ENCODE results near the gene FOXB1. TPM values are rescaled to one million over a fixed set of nuclear protein-coding genes. Genes with fewer than 3 reads are reported as not detected.

FOXB1 gene
- total and polyA plus RNA-seq, 2 donors (not counting 1 experiment from before 2014, with no cell fraction given), result not detected

DNA sequence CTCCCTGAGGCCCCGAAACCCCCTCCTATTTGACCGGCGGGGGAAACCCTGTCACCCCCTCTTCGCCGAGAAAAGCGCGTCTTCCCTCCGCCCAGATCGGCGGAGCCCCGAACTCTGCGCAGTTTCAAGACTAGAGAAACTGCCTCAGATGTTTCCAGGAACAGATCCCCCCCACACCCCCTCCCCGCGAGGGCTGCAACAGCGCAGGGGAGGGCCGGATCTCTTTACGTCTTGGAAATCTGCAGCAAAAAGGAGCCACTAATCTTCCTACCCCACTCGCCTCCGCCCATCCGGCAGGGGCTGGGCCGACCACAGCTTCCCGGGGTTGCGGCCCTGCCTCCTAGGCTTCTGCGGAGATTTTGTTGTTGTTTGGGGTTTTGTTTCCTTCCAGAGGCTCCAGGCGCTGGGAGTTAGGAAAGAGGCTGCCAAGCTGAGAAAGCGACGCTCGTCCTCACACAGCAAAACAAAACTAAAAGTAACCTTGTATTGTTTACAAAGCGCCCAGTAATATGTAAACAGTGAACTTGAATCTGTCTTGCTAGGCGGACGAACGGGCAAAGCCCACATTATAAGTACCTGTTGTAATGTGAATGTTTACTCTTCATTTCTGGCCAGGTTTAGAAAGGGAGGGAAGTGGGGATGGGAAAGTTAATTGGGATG, 2.2 kb downstream of the FOXB1 start:
- Mint-ChIP-seq H3K27me3 (peaks cover 83% of the 10 kb centered on the region), H3K27ac (peak overlapping the region; percentile 78), H3K9me3 (ENCODE audit: insufficient read depth) (peaks cover 5% of the 10 kb centered on the region), H3K4me3 (peak overlapping the region; percentile 89), H3K4me1 (peaks cover 30% of the 10 kb centered on the region)
- WGBS (ENCODE audit: insufficient coverage), result under 1% methylated on average over 15 of the region's 32 CpGs
- Histone ChIP-seq H3K79me2 (ENCODE audit: control insufficient read depth, insufficient read depth, low read length) (no peaks in the 10 kb centered on the region), H3K9ac (ENCODE audit: low read length) (peak overlapping the region; percentile 58), H3K4me1 (ENCODE audit: control insufficient read depth in 2 of 2, insufficient read depth in 2 of 2, low read length in 2 of 2) (peaks cover 31 to 37% of the 10 kb centered on the region in 2 donors), H3K36me3 (replicated peaks in 1 of 2; ENCODE audit: control extremely low read depth in 1 of 2, control insufficient read depth in 1 of 2, extremely low read depth in 1 of 2, insufficient read depth in 2 of 2, low read length in 1 of 2) (no peaks in the 10 kb centered on the region), H3K4me3 (ENCODE audit: control extremely low read depth in 1 of 5, extremely low read depth in 1 of 5, insufficient read depth in 1 of 5, low read depth in 2 of 5, low read length in 4 of 5) (peak overlapping the region in 4 of 5 experiments; percentile 30 to 64 (median 56)), H4K20me1 (ENCODE audit: control insufficient read depth, insufficient read depth, low read length, poor library complexity, severe bottlenecking) (no peaks in the 10 kb centered on the region), H3K9me3 (ENCODE audit: control extremely low read depth in 1 of 3, control insufficient read depth in 2 of 3, insufficient read depth in 1 of 3, low read length in 2 of 3) (peaks cover 0 to 49% (median 13%) of the 10 kb centered on the region in 3 donors), H3K27me3 (replicated peaks in 1 of 4; ENCODE audit: control extremely low read depth in 1 of 4, control insufficient read depth in 3 of 4, insufficient read depth in 4 of 4, low read length in 3 of 4) (peaks cover 0 to 80% (median 68%) of the 10 kb centered on the region in 4 experiments), H3K27ac (ENCODE audit: low read length in 2 of 2) (no peak overlapping the region), H3K4me2 (replicated peaks; ENCODE audit: low read depth, low read length, poor library complexity, severe bottlenecking) (peak overlapping the region; percentile 82), H2AFZ (ENCODE audit: insufficient read depth, low read depth, low read length, poor library complexity, severe bottlenecking) (peak overlapping the region; percentile 74)
- peak; percentile 6 for TF ChIP-seq EZH2 (IDR thresholded peaks at IDR 0.05; ENCODE audit: borderline replicate concordance, insufficient read depth, low read depth, low read length, poor library complexity, severe bottlenecking)
- TF ChIP-seq, protein P1, sequence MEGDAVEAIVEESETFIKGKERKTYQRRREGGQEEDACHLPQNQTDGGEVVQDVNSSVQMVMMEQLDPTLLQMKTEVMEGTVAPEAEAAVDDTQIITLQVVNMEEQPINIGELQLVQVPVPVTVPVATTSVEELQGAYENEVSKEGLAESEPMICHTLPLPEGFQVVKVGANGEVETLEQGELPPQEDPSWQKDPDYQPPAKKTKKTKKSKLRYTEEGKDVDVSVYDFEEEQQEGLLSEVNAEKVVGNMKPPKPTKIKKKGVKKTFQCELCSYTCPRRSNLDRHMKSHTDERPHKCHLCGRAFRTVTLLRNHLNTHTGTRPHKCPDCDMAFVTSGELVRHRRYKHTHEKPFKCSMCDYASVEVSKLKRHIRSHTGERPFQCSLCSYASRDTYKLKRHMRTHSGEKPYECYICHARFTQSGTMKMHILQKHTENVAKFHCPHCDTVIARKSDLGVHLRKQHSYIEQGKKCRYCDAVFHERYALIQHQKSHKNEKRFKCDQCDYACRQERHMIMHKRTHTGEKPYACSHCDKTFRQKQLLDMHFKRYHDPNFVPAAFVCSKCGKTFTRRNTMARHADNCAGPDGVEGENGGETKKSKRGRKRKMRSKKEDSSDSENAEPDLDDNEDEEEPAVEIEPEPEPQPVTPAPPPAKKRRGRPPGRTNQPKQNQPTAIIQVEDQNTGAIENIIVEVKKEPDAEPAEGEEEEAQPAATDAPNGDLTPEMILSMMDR (IDR thresholded peaks at IDR 0.05), result no peak
- ChIA-PET POLR2A (no interaction called here), CTCF (interaction anchor here (0.7 to 1.2 kb wide), 2 partner anchors 13 to 150 kb away, joined by 3 to 5 read pairs; no protein-coding TSS in a partner anchor)
- ATAC-seq (ENCODE audit: low read depth), result peak; percentile 24
- DNase-seq, result peak; percentile 52
- intact Hi-C loops (cut with micrococcal nuclease), result no loop called here

DNA sequence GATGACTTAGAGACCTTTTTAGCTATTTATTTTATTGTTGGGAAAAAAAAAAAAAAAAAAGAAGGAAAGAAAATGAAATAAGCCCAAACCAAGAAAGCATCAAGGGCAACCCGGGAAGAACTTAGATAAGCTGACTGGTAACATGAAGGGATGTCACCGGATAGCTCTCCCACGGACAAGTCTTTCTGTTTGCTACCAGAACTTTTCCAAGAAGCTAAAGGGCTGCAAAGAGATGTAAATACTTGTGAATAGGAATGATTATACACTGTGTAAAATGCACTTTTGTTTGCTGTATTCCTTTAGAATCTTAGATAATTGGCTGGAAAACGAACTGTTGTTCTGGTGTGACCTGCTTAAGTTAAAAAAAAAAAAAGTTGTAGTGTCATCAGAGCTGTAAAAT, 2.8 kb downstream of the FOXB1 start:
- TF ChIP-seq, protein P1 (IDR thresholded peaks at IDR 0.05), result no peak
- TF ChIP-seq EZH2 (IDR thresholded peaks at IDR 0.05; ENCODE audit: borderline replicate concordance, insufficient read depth, low read depth, low read length, poor library complexity, severe bottlenecking), result no peak
- Histone ChIP-seq H3K36me3 (replicated peaks in 1 of 2; ENCODE audit: control extremely low read depth in 1 of 2, control insufficient read depth in 1 of 2, extremely low read depth in 1 of 2, insufficient read depth in 2 of 2, low read length in 1 of 2) (no peaks in the 10 kb centered on the region), H3K4me3 (ENCODE audit: control extremely low read depth in 1 of 5, extremely low read depth in 1 of 5, insufficient read depth in 1 of 5, low read depth in 2 of 5, low read length in 4 of 5) (peak overlapping the region in 3 of 5 experiments; percentile 55 to 64 (median 58)), H3K27ac (ENCODE audit: low read length in 2 of 2) (no peak overlapping the region), H3K79me2 (ENCODE audit: control insufficient read depth, insufficient read depth, low read length) (no peaks in the 10 kb centered on the region), H4K20me1 (ENCODE audit: control insufficient read depth, insufficient read depth, low read length, poor library complexity, severe bottlenecking) (no peaks in the 10 kb centered on the region), H3K4me2 (replicated peaks; ENCODE audit: low read depth, low read length, poor library complexity, severe bottlenecking) (peak overlapping the region; percentile 82), H3K9me3 (ENCODE audit: control extremely low read depth in 1 of 3, control insufficient read depth in 2 of 3, insufficient read depth in 1 of 3, low read length in 2 of 3) (peaks cover 0 to 45% (median 11%) of the 10 kb centered on the region in 3 donors), H2AFZ (ENCODE audit: insufficient read depth, low read depth, low read length, poor library complexity, severe bottlenecking) (peak overlapping the region; percentile 74), H3K4me1 (ENCODE audit: control insufficient read depth in 2 of 2, insufficient read depth in 2 of 2, low read length in 2 of 2) (peaks cover 31 to 37% of the 10 kb centered on the region in 2 donors), H3K27me3 (replicated peaks in 1 of 4; ENCODE audit: control extremely low read depth in 1 of 4, control insufficient read depth in 3 of 4, insufficient read depth in 4 of 4, low read length in 3 of 4) (peaks cover 0 to 74% (median 63%) of the 10 kb centered on the region in 4 experiments), H3K9ac (ENCODE audit: low read length) (peak overlapping the region; percentile 58)
- no peak overlapping the region for H3K27ac Mint-ChIP-seq
- peak overlapping the region; percentile 89 for H3K4me3 Mint-ChIP-seq
- ChIA-PET CTCF (interaction anchor here (0.7 to 1.2 kb wide), 2 partner anchors 13 to 150 kb away, joined by 3 to 5 read pairs; no protein-coding TSS in a partner anchor), POLR2A (no interaction called here)
- 63% methylated on average over 2 of the region's 4 CpGs for WGBS (ENCODE audit: insufficient coverage)
- peaks cover 80% of the 10 kb centered on the region for H3K27me3 Mint-ChIP-seq
- H3K9me3 Mint-ChIP-seq (ENCODE audit: insufficient read depth), result peaks cover 5% of the 10 kb centered on the region
- DNase-seq, result no peak
- no peak for ATAC-seq (ENCODE audit: low read depth)
- H3K4me1 Mint-ChIP-seq, result peaks cover 30% of the 10 kb centered on the region
- intact Hi-C loops (cut with micrococcal nuclease), result no loop called here
